Glomerular visceral epithelial cell (primary cell): ENCODE results near the gene GPS1.

ENCODE experiments used
- DNase-seq: peaks from one replicate; pipeline ENCODE4 v3.0.0-alpha.2; 2016; ENCODE audit errors: extremely low spot score

GPS1 gene

GRCh38 chr17:82079001-82079677 lies 27.4 kb downstream of the GPS1 start:
- no peak for DNase-seq

GRCh38 chr17:82080048-82080788 lies 28.5 kb downstream of the GPS1 start:
- no peak for DNase-seq

- no peak for DNase-seq
Observed at GRCh38 chr17:82080789-82081464, 29.2 kb downstream of the GPS1 start.

GRCh38 chr17:82081546-82081945 lies 29.8 kb downstream of the GPS1 start:
- no peak for DNase-seq

- no peak for DNase-seq
Observed at GRCh38 chr17:82081966-82082365, 30.3 kb downstream of the GPS1 start.

GRCh38 chr17:82082456-82082855 lies 30.8 kb downstream of the GPS1 start:
- no peak for DNase-seq

GRCh38 chr17:82083009-82083408 lies 31.3 kb downstream of the GPS1 start:
- DNase-seq: no peak

GRCh38 chr17:82083533-82084359 lies 32.0 kb downstream of the GPS1 start:
- DNase-seq: no peak

- no peak for DNase-seq
Observed at GRCh38 chr17:82084373-82085030, 32.8 kb downstream of the GPS1 start.

GRCh38 chr17:82085031-82085861 lies 33.5 kb downstream of the GPS1 start:
- DNase-seq: no peak

GRCh38 chr17:82085931-82086764 lies 34.5 kb downstream of the GPS1 start:
- no peak for DNase-seq

- DNase-seq: no peak
Observed at GRCh38 chr17:82086941-82087906, 35.5 kb downstream of the GPS1 start.

GRCh38 chr17:82087961-82088837 lies 36.5 kb downstream of the GPS1 start:
- DNase-seq: no peak

- DNase-seq: no peak
Observed at GRCh38 chr17:82088838-82089722, 37.4 kb downstream of the GPS1 start.

- no peak for DNase-seq
Observed at GRCh38 chr17:82089723-82090548, 38.2 kb downstream of the GPS1 start.
